ENCODE data around the gene KLKB1. TPM values are rescaled to one million over a fixed set of nuclear protein-coding genes. Genes with fewer than 3 reads are reported as not detected.

KLKB1 gene
- total RNA-seq, 1 experiment from 2014 or later = not detected

DNA sequence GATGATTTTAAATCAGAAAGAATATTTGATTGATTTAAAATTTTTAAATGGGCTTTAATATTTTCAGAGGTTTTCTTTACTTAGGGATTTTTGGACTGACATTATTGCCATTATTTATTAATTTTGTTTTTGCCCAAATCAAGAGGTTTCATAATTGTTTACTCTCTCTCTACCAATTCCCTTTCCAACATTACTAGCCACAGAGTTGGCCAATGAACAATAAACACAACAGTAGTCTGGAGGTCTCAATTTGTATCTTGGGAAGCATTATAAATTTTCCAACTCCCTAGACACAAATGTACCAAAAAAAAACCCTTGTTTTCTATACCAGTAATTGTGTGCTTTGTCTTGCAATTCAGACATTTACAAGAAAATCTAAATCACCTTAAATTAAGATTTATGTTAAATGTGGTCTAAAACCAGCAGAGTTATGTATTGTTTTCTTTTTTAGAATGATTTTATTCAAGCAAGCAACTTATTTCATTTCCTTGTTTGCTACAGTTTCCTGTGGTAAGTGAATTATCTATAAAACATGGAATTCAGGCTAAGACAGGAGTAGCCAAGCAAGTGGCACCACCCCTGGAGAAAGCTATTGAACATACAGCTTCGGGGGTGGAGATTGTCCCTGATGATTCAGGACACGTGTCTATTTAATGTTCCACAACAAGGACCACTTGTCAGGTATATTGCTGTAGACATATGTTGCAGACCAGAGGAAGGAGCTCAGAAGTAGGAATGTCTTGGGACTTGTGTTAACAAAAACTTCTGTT is 622 bp downstream of the KLKB1 start:
- no peak for DNase-seq
- peaks cover 16% of the 10 kb centered on the region for H3K9me3 Mint-ChIP-seq (ENCODE audit: unreplicated experiment)
- H3K36me3 Mint-ChIP-seq (ENCODE audit: insufficient read depth, unreplicated experiment) = peaks cover 5% of the 10 kb centered on the region
- H3K36me3 ChIP-seq (ENCODE audit: control insufficient read depth, insufficient read depth, low read length) = no peaks in the 10 kb centered on the region
- H3K4me3 ChIP-seq (ENCODE audit: low read depth, low read length) = no peak overlapping the region
- TF ChIP-seq, protein P1, sequence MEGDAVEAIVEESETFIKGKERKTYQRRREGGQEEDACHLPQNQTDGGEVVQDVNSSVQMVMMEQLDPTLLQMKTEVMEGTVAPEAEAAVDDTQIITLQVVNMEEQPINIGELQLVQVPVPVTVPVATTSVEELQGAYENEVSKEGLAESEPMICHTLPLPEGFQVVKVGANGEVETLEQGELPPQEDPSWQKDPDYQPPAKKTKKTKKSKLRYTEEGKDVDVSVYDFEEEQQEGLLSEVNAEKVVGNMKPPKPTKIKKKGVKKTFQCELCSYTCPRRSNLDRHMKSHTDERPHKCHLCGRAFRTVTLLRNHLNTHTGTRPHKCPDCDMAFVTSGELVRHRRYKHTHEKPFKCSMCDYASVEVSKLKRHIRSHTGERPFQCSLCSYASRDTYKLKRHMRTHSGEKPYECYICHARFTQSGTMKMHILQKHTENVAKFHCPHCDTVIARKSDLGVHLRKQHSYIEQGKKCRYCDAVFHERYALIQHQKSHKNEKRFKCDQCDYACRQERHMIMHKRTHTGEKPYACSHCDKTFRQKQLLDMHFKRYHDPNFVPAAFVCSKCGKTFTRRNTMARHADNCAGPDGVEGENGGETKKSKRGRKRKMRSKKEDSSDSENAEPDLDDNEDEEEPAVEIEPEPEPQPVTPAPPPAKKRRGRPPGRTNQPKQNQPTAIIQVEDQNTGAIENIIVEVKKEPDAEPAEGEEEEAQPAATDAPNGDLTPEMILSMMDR (IDR thresholded peaks at IDR 0.05; ENCODE audit: insufficient read depth in 1 of 2, low read depth in 1 of 2, low read length in 1 of 2, severe bottlenecking in 1 of 2, unreplicated experiment in 1 of 2) = no peak
- POLR2A ChIA-PET = no interaction called here
- H3K4me3 Mint-ChIP-seq (ENCODE audit: unreplicated experiment) = no peak overlapping the region
- no peaks in the 10 kb centered on the region for H3K4me1 Mint-ChIP-seq (ENCODE audit: low read depth, unreplicated experiment)
- no peaks in the 10 kb centered on the region for H3K27me3 Mint-ChIP-seq (ENCODE audit: insufficient read depth, unreplicated experiment)
- no peak overlapping the region for H3K27ac Mint-ChIP-seq (ENCODE audit: unreplicated experiment)
- H3K27me3 ChIP-seq (replicated peaks; ENCODE audit: control insufficient read depth, insufficient read depth, low read length) = no peaks in the 10 kb centered on the region
- intact Hi-C loops (cut with micrococcal nuclease; ENCODE audit: unreplicated experiment) = no loop called here
- no peaks in the 10 kb centered on the region for H3K4me1 ChIP-seq
- no TSS peak for BruUV-seq (replicated peaks)
- H3K9me3 ChIP-seq = 0 out of 2 replicates have a peak, but pooled peaks cover 3% of the 10 kb centered on the region
- CTCF ChIA-PET = no interaction called here

DNA sequence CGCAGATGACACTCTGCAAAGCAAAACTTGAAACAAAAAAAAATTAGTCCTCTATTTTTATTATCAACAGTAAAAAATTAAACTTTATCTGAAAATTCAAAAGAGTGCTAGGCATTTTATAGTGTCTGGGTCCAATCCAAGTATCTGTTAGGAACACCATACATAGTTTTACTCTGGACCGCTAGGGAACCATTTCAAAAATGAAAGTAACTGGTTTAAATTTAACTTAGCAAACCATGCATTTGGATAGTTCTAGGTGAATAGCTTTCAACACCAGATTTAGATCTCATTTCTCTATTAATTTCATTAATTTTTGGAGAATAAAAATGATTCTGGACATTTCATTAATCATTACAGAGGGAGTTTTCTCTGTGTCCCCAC is 1.2 kb downstream of the KLKB1 start:
- no peak overlapping the region for H3K4me3 Mint-ChIP-seq (ENCODE audit: unreplicated experiment)
- H3K4me1 Mint-ChIP-seq (ENCODE audit: low read depth, unreplicated experiment) = no peaks in the 10 kb centered on the region
- Histone ChIP-seq H3K4me1 (no peaks in the 10 kb centered on the region), H3K4me3 (ENCODE audit: low read depth, low read length) (no peak overlapping the region), H3K9me3 (0 out of 2 replicates have a peak, but pooled peaks cover 3% of the 10 kb centered on the region), H3K36me3 (ENCODE audit: control insufficient read depth, insufficient read depth, low read length) (no peaks in the 10 kb centered on the region), H3K27me3 (replicated peaks; ENCODE audit: control insufficient read depth, insufficient read depth, low read length) (no peaks in the 10 kb centered on the region)
- POLR2A ChIA-PET = no interaction called here
- H3K36me3 Mint-ChIP-seq (ENCODE audit: insufficient read depth, unreplicated experiment) = peaks cover 5% of the 10 kb centered on the region
- no peak overlapping the region for H3K27ac Mint-ChIP-seq (ENCODE audit: unreplicated experiment)
- H3K27me3 Mint-ChIP-seq (ENCODE audit: insufficient read depth, unreplicated experiment) = no peaks in the 10 kb centered on the region
- TF ChIP-seq, protein P1 (IDR thresholded peaks at IDR 0.05; ENCODE audit: insufficient read depth in 1 of 2, low read depth in 1 of 2, low read length in 1 of 2, severe bottlenecking in 1 of 2, unreplicated experiment in 1 of 2) = no peak
- intact Hi-C loops (cut with micrococcal nuclease; ENCODE audit: unreplicated experiment) = no loop called here
- CTCF ChIA-PET = no interaction called here
- DNase-seq = no peak
- BruUV-seq (replicated peaks) = no TSS peak
- H3K9me3 Mint-ChIP-seq (ENCODE audit: unreplicated experiment) = peaks cover 11% of the 10 kb centered on the region

DNA sequence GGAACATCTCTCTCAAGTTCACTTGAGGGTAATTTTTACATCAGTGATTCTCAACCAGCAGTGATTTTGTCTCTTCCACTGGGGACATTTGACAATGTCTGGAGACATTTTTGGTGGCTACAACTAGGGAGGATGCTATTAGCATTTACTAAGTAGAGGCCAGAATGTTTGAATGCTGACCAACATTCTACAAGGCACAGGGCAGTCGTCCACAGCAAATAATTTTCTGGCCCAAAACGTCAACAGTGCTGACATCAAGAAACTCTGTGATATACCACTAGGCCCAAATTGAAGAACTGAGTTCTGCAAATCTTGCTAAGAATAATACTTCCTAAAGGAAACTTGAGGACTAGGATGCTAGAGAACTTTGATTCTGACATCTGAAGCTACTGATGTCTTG is 7.1 kb downstream of the KLKB1 start:
- no peak for DNase-seq
- Mint-ChIP-seq H3K27me3 (ENCODE audit: insufficient read depth, unreplicated experiment) (peaks cover 3% of the 10 kb centered on the region), H3K4me3 (ENCODE audit: unreplicated experiment) (no peak overlapping the region), H3K9me3 (ENCODE audit: unreplicated experiment) (no peaks in the 10 kb centered on the region), H3K36me3 (ENCODE audit: insufficient read depth, unreplicated experiment) (no peaks in the 10 kb centered on the region), H3K27ac (ENCODE audit: unreplicated experiment) (no peak overlapping the region), H3K4me1 (ENCODE audit: low read depth, unreplicated experiment) (no peaks in the 10 kb centered on the region)
- no peaks in the 10 kb centered on the region for H3K4me1 ChIP-seq
- ChIA-PET POLR2A (no interaction called here), CTCF (no interaction called here)
- no peak overlapping the region for H3K4me3 ChIP-seq (ENCODE audit: low read depth, low read length)
- H3K36me3 ChIP-seq (ENCODE audit: control insufficient read depth, insufficient read depth, low read length) = no peaks in the 10 kb centered on the region
- H3K9me3 ChIP-seq = no peaks in the 10 kb centered on the region
- TF ChIP-seq, protein P1 (IDR thresholded peaks at IDR 0.05; ENCODE audit: insufficient read depth in 1 of 2, low read depth in 1 of 2, low read length in 1 of 2, severe bottlenecking in 1 of 2, unreplicated experiment in 1 of 2) = no peak
- H3K27me3 ChIP-seq (replicated peaks; ENCODE audit: control insufficient read depth, insufficient read depth, low read length) = no peaks in the 10 kb centered on the region
- BruUV-seq (replicated peaks) = no TSS peak
- intact Hi-C loops (cut with micrococcal nuclease; ENCODE audit: unreplicated experiment) = no loop called here

All from Caco-2 (cell line).